T-helper 1 cell (primary cell): ENCODE measurements around the gene SCN5A.

Experiments
- DNase-seq, 5 donors: peaks; one replicate each; pipeline ENCODE4 v3.0.0-alpha.2; 2012 to 2020
- total RNA-seq, 4 donors: gene quantifications; one replicate each; lab custom pipeline; 2026; lab: John Stamatoyannopoulos, UW

SCN5A gene
- total RNA-seq, result 0 to 0.80 (median 0.06) reads per million in 4 donors

GRCh38 chr3:38649500-38650247 is at the start of gene SCN5A:
SCN5A (minus strand) TSS chr3:38649687; CDS start chr3:38633307, 16,380 bp downstream.
- DNase-seq, result peak in 4 of 5 donors; percentile 26 to 54 (median 28)

- DNase-seq, result no peak
These were observed 49.3 kb upstream of the SCN5A start for GRCh38 chr3:38698760-38699159.

GRCh38 chr3:38698061-38698460 is 48.6 kb upstream of the SCN5A start:
- DNase-seq, result no peak

- DNase-seq, result no peak
These were observed 46.5 kb upstream of the SCN5A start for GRCh38 chr3:38696034-38696433.

- no peak for DNase-seq
These were observed 40.7 kb upstream of the SCN5A start for GRCh38 chr3:38690185-38690584.

- no peak for DNase-seq
These were observed 40.3 kb upstream of the SCN5A start for GRCh38 chr3:38689774-38690173.

- DNase-seq, result no peak
These were observed 39.9 kb upstream of the SCN5A start for GRCh38 chr3:38689346-38689745.

GRCh38 chr3:38687321-38687720 is 37.8 kb upstream of the SCN5A start:
- no peak for DNase-seq

GRCh38 chr3:38684546-38684945 is 35.1 kb upstream of the SCN5A start:
- no peak for DNase-seq

GRCh38 chr3:38669668-38670067 is 20.2 kb upstream of the SCN5A start:
- no peak for DNase-seq

GRCh38 chr3:38662544-38662943 is 13.1 kb upstream of the SCN5A start:
- DNase-seq, result peak in 1 of 5 donors; percentile 22

GRCh38 chr3:38658841-38659240 is 9.4 kb upstream of the SCN5A start:
- DNase-seq, result no peak

GRCh38 chr3:38657369-38657768 is 7.9 kb upstream of the SCN5A start:
- DNase-seq, result no peak

- DNase-seq, result peak in 1 of 5 donors; percentile 41
These were observed 6.3 kb upstream of the SCN5A start for GRCh38 chr3:38655708-38656300.

GRCh38 chr3:38653685-38654537 is 4.4 kb upstream of the SCN5A start:
- DNase-seq, result no peak

- no peak for DNase-seq
These were observed 3.4 kb upstream of the SCN5A start for GRCh38 chr3:38652934-38653333.

- peak; percentile 26 to 62 (median 56) for DNase-seq
These were observed 1.8 kb upstream of the SCN5A start for GRCh38 chr3:38651153-38651789.

GRCh38 chr3:38650248-38650951 is 913 bp upstream of the SCN5A start:
- no peak for DNase-seq

GRCh38 chr3:38648659-38649499 is 608 bp downstream of the SCN5A start:
- no peak for DNase-seq

GRCh38 chr3:38648024-38648658 is 1.3 kb downstream of the SCN5A start:
- no peak for DNase-seq
